Activated CD4-positive, alpha-beta T cell treated with anti-CD3 and anti-CD28 coated beads, Interleukin-2, amount 50 U/mL, for 24 hours (primary cell): Measurements from ENCODE around the gene OPHN1.

Experiments used
- DNase-seq, 2 donors: peaks; one replicate each; pipeline ENCODE4 v3.0.0-alpha.2; 2020; ENCODE audit warnings: low read depth in 1 of 2, low spot score in 1 of 2

OPHN1 gene

DNA sequence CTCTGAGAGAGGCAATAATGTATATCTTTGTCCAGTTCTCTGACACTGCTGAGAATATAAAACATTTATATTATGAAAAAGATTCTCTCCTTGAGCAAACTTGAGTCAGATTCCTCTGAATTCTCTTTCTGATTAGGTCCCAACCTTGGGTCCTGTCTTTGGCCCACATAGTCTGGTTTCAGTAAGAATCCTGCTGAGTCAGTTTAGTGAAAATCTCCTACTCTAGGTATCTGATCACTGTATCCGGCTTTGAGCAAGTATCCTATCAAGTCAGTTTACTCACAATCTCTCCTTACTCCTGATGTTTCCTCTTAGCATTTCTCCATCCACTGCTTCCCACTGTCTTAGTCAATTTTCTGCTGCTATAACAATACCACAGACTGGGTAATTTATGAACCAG, 253.9 kb downstream of the OPHN1 start:
- DNase-seq, result no peak

DNA sequence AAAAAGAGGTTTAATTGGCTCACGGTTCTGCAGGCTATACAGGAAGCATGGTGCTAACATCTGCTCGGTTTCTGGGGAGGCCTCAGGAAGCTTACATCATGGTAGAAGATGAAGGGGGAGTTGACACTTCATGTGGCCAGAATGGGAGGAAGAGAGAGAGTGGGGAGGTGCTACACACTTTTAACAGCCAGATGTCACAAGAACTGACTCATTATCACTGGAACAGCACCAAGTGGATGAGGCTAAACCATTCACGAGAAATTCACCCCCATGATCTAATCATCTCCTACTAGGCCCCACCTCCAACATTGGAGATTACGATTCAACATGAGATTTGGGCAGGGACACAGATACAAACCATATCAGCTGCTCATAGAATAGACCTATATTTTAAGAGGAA, 255.8 kb downstream of the OPHN1 start:
- no peak for DNase-seq

GRCh38 chrX:68175562-68175961, 257.7 kb downstream of the OPHN1 start:
- no peak for DNase-seq

GRCh38 chrX:68163441-68163840, 269.9 kb downstream of the OPHN1 start:
- DNase-seq, result no peak

GRCh38 chrX:68147848-68148247, 285.4 kb downstream of the OPHN1 start:
- DNase-seq, result no peak

DNA sequence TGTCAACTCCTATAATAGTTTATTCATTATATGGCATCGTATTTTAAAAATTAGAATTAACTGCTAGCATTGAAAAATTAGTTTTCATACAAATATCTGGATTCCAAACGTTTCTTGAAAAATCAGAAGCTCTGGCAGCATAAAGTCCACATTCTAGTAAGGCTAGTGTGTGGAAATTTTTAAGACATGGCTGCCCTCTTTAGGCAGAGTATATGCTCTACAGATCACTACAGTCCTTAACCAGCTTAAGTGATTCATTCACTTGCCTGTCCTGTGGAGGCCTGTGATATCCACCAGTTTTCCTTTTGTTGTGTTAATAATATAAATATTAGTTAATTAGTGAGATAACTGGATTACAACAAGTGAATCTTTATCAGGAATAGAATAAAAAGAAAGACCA, 287.2 kb downstream of the OPHN1 start:
- no peak for DNase-seq

DNA sequence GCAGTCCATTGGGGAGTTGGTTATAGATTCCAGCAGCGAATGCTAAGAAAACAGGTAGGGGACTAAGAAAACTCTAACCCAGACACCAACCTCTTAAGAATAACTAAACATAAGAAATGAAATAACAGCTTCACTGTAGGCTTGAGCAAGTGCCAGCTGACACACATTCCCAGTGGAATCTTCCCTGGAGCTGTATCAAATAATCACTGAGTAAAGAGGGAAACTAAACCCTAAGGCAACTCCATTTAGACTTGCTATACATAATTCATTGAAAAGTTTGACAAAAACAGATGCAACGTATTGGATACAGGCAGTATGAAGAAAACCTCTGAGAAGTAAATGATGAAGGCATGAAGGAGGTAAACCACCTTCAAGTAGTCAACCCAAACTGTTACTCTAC, 293.5 kb downstream of the OPHN1 start:
- no peak for DNase-seq

DNA sequence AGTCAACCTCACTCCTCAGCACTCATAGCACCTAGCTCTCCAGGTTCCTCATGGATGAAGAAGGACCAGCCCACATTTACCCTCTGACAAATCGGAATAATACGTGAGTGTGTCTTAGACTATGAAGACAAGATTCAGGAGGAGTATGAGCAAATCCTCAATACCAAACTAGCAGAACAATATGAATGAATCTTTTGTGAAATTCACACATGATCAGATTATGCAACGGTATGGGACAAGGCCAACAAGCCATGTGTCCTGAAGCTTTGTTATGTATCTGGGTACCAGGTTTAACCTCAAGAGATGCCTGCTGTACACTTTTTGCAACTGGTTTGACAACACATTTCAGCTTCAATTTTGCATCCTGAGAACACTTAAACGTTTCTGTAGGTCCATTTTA, 300.1 kb downstream of the OPHN1 start:
- DNase-seq, result no peak

DNA sequence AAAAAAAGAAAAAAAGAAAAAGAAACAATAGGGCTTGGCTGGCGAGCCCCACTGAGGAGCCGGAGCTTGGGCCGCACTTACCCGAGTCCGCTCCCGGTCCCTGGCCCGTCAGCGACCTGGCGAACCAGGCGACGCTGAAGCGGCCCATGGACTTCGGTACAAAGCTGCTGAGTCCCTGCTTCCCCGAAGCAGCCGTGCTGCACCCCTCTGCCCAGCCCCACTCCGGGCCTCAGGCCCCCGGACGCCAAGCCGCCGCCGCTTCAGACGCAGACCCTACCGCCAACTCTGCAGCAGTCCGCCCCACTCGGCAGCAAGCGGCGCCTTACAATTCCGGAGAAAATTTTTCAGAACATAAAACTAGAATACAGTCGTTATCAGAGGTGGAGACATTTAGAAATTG, 300.5 kb downstream of the OPHN1 start:
- DNase-seq, result no peak

GRCh38 chrX:68121835-68122234, 311.5 kb downstream of the OPHN1 start:
- no peak for DNase-seq

- no peak for DNase-seq
Observed at GRCh38 chrX:68121371-68121770, 311.9 kb downstream of the OPHN1 start.

DNA sequence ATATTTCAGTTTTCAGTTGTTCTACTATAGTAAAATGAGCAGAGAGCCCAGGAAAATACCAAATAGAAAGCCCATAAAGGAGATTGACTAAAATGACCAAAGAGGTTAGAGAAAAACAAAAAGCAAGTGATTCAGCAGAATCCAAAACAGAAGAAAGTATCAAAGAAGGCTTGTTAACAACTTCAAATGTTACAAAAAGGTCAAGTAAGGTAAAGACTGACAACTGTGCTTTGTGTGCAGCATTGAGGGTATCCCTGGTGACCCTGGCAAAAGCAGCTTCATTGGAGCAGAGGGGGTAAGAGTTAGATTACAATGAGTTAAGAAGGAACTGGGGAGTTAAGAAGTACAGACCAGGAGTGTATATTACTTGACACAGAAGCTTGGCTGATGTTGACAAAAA, 317.9 kb downstream of the OPHN1 start:
- DNase-seq, result no peak

DNA sequence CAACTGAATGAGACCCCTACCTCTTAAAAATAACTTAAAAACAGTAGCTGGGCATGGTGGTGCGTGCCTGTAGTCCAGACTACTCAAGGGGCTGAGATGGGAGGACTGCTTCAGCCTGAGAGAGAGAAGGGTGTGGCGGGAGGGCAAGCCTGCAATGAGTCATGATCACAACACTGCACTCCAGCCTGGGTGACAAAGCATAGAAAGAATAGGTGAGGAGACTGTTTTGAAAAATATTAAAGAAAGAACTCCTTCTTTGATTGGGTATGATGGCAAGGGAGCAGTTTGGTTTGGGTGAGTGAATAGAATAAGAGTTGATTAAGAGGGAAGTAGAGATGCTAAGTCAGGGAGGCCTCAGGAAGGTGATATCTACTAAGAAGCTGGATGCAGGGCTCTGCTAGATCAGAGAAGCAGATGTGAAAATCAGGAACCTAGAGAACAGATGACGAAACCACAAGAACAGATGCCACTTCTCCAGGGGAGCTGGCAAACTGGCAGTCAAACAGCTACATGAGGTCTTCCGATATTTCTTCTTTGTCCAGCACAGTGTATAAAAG, 318.6 kb downstream of the OPHN1 start:
- DNase-seq, result no peak

GRCh38 chrX:68113837-68114572, 319.3 kb downstream of the OPHN1 start:
- DNase-seq, result no peak

GRCh38 chrX:68112321-68112720, 321.0 kb downstream of the OPHN1 start:
- DNase-seq, result no peak

GRCh38 chrX:68109162-68109561, 324.1 kb downstream of the OPHN1 start:
- no peak for DNase-seq

DNA sequence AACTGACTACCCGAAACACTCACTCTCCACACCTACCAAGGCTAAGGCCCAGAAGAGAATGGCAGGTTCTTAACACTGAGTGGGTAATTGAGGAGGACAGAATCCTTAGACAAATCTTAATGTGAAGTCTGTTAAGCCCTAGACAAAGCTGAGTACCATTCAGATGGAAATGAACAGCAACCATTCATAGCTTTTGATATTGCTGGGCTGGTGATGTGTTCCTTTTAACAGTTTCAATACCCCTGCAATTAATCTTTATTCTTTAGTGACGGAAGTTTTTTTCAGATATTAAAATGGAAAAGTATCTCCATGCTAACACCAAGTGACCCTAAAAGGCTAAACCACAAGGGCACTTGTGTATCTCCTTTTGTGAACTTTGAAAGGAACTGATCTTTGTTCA, 334.9 kb downstream of the OPHN1 start:
- DNase-seq, result no peak

- DNase-seq, result no peak
Observed at GRCh38 chrX:68090266-68090665, 343.0 kb downstream of the OPHN1 start.

GRCh38 chrX:68087526-68087925, 345.8 kb downstream of the OPHN1 start:
- DNase-seq, result no peak

GRCh38 chrX:68086709-68087108, 346.6 kb downstream of the OPHN1 start:
- no peak for DNase-seq

DNA sequence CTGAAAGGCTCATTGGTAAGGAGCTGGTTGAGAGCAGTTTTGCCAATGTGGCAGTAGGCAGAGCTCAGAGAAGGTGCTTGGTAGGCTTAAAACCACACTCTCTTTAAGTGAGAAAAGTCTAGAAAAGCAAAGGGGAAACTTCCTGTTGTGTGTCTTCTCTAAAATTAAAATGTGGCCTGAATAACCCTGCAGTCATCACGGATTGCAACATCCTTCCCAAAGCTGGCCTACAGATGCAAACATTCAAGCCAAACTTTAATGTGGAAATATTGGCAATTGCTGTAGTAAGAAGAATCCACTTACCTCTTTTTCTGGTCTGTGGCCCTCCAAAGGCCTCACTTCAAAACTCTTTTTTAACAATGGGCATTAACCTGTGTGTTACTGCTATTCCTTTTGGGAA, 348.5 kb downstream of the OPHN1 start:
- no peak for DNase-seq

DNA sequence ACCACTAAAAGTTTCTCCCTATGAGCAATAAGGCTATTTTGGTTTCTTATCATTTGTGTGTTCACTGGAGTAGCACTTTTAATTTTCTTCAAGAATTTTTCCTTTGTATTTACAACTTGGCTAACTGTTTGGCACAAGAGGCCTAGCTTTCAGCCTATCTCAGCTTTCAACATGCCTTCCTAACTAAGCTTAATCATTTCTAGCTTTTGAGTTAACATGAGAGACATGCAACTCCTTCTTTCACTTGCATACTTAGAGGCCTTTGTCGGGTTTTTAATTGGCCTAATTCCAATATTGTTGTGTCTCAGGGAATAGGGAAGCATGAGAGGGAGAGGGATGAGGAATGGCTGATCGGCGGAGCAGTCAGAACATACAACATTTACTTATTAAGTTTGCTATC, 349.8 kb downstream of the OPHN1 start:
- no peak for DNase-seq

DNA sequence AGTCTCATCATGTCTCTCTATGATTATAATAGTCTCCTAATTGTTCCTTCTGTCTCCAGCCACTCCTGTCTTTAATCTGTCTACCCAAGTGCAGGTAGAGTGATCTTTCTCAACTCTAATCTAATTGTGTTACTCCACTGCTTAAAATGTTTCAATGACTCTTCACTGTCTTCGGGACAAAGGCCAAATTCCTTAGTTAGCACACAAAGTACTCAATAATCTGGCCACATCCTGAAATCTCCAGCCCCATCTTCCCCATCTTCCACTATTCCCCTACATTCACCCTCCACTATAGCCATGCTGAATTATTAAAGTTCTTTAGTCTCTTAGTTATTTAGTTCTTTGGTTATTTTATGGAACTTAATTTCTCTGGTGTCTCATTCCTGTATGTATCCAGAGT, 353.3 kb downstream of the OPHN1 start:
- DNase-seq, result no peak
